ENCODE data around the gene C20orf144. TPM values are rescaled to one million over a fixed set of nuclear protein-coding genes. Genes with fewer than 3 reads are reported as not detected.

Gene C20orf144
- total and polyA plus RNA-seq, 5 experiments from 2014 or later: 0.38 to 0.47 TPM; not detected in 3

DNA sequence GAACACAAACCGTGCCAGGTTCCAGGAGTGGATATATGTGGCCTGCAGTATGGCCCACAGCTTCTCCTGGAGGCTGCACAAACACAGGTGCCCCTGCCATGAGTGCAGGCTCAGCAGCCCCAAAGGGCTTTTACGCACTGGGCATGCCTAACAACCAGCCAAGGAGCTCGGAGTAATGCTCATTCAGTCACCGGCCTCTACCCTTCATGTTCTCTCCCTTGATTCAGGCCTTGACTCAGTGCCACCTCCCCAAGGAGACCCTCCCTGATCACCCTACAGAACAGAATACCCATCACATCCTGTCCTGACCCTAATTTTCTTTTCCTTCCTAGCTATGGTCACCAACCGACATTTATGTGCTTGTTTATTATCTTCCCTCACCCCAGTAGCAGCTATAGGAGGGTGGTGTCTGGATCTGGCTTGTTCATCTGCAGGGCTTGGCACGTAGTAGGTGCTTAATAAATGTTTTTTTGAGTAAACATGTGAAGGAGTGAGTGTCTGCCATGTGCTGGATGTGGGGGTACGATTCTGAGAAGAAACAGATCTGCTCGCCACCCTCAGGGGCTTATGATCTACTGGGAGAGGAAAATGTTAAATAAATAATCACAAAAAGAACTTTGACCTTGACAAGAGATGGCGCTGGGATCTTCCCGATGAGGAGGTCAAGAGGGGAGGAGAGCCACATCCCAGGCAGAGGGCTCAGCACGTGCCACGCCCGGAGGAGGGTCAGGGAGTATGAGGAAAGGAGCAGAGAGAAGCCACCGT lies 48.7 kb downstream of the C20orf144 start:
- no peaks in the 10 kb centered on the region for H3K9me3 Mint-ChIP-seq
- H3K36me3 Mint-ChIP-seq: peaks cover 13 to 68% (median 21%) of the 10 kb centered on the region in 3 donors
- no peak overlapping the region for H3K4me3 Mint-ChIP-seq
- ATAC-seq (no peak), DNase-seq (no peak)
- no peaks in the 10 kb centered on the region for H3K27me3 Mint-ChIP-seq
- H3K27ac Mint-ChIP-seq: peak overlapping the region in 6 of 10 donors; percentile 41 to 91 (median 62)
- H3K4me1 Mint-ChIP-seq: peaks cover 0 to 22% (median 9%) of the 10 kb centered on the region in 4 donors
- POLR2A ChIA-PET: interaction anchor here (0.7 to 0.8 kb wide), 2 partner anchors 9 to 1585 kb away, joined by 3 read pairs; partner anchors contain the start of gene PXMP4

DNA sequence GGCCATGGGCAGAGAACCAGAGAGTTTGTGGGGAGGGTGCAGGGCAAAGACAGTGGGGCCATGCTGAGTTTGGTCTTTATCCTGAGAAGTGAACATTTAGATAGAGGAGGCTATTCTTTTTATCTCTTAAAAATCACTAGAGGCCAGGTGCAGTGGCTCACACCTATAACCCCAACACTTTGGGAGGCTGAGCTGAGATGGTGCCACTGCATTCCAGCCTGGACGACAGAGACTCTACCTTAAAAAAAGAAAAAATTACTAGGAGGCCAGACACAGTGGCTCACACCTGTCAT lies 49.3 kb downstream of the C20orf144 start:
- Mint-ChIP-seq H3K36me3 (peaks cover 13 to 72% (median 21%) of the 10 kb centered on the region in 3 donors), H3K4me1 (peaks cover 3 to 22% (median 13%) of the 10 kb centered on the region in 4 donors), H3K27ac (peak overlapping the region in 3 of 10 donors; percentile 15 to 91 (median 48)), H3K9me3 (no peaks in the 10 kb centered on the region), H3K27me3 (no peaks in the 10 kb centered on the region), H3K4me3 (no peak overlapping the region)
- ATAC-seq (no peak), DNase-seq (no peak)
- POLR2A ChIA-PET: interaction anchor here (0.8 kb wide), 1 partner anchor 9 kb away, joined by 3 read pairs; the partner anchor contains the start of gene PXMP4

Other genes starting within 250 kb of the C20orf144 start
- 1 to 10 TPM; 3.6 to 4.3 TPM for gene SNTA1, start 218.6 kb upstream of the C20orf144 start, total RNA-seq
- gene SNTA1, start 218.6 kb upstream of the C20orf144 start, polyA plus RNA-seq: 1 to 10 TPM; 6.1 to 9.1 (median 6.4) TPM
- 10 to 100 TPM; 33.5 to 33.8 TPM for gene CBFA2T2, start 172.2 kb upstream of the C20orf144 start, total RNA-seq
- 10 to 100 TPM; 11.9 to 17.9 (median 14.8) TPM for gene CBFA2T2, start 172.2 kb upstream of the C20orf144 start, polyA plus RNA-seq
- gene ACTL10, start 4.6 kb downstream of the C20orf144 start, total RNA-seq: 1 to 10 TPM; 3.7 to 4.5 TPM
- gene ACTL10, start 4.6 kb downstream of the C20orf144 start, polyA plus RNA-seq: 1 to 10 TPM; 1.8 to 3.2 (median 1.9) TPM
- 10 to 100 TPM; 10.8 to 12.8 TPM for gene NECAB3, start 12.1 kb downstream of the C20orf144 start, total RNA-seq
- 1 to 10 TPM; 1.1 to 1.8 (median 1.4) TPM for gene NECAB3, start 12.1 kb downstream of the C20orf144 start, polyA plus RNA-seq
- gene E2F1, start 24.1 kb downstream of the C20orf144 start, total RNA-seq: 1 to 10 TPM; 1.3 to 1.4 TPM
- gene E2F1, start 24.1 kb downstream of the C20orf144 start, polyA plus RNA-seq: under 1 TPM; 0.19 to 0.49 (median 0.34) TPM
- 10 to 100 TPM; 10.7 to 12.1 TPM for gene PXMP4, start 58.0 kb downstream of the C20orf144 start, total RNA-seq
- gene PXMP4, start 58.0 kb downstream of the C20orf144 start, polyA plus RNA-seq: 10 to 100 TPM in 2 of 3 donors, 1 to 10 TPM in 1; 8.9 to 16.1 (median 16.0) TPM
- gene ZNF341, start 69.7 kb downstream of the C20orf144 start, total RNA-seq: 1 to 10 TPM; 5.2 to 6.8 TPM
- 1 to 10 TPM in 2 of 3 donors, under 1 TPM in 1; 0.75 to 3.8 (median 1.0) TPM for gene ZNF341, start 69.7 kb downstream of the C20orf144 start, polyA plus RNA-seq
- 10 to 100 TPM; 57.5 to 59.5 TPM for gene CHMP4B, start 149.0 kb downstream of the C20orf144 start, total RNA-seq
- gene CHMP4B, start 149.0 kb downstream of the C20orf144 start, polyA plus RNA-seq: 1 to 10 TPM; 4.0 to 5.0 (median 4.8) TPM

Measured in naive thymus-derived CD8-positive, alpha-beta T cell (primary cell).